ENCODE measurements around the gene PLEKHA3.

Gene PLEKHA3

GRCh38 chr2:178510384-178510783, 30.1 kb downstream of the PLEKHA3 start:
- H3K4me3 ChIP-seq (ENCODE audit: low read length) = no peak overlapping the region
- TF ChIP-seq CTCF (conservative IDR thresholded peaks at IDR 0.05; ENCODE audit: low read length) = no peak
- no peak for DNase-seq (ENCODE audit: low read depth)

- no peak for TF ChIP-seq CTCF (conservative IDR thresholded peaks at IDR 0.05; ENCODE audit: low read length)
- DNase-seq (ENCODE audit: low read depth) = peak; percentile 32
- H3K4me3 ChIP-seq (ENCODE audit: low read length) = no peak overlapping the region
These were observed 32.2 kb downstream of the PLEKHA3 start for GRCh38 chr2:178512484-178512883.

- DNase-seq (ENCODE audit: low read depth) = peak; percentile 44
These were observed 33.6 kb downstream of the PLEKHA3 start for GRCh38 chr2:178513876-178514275.

GRCh38 chr2:178514664-178515063, 34.4 kb downstream of the PLEKHA3 start:
- no peak for TF ChIP-seq CTCF (conservative IDR thresholded peaks at IDR 0.05; ENCODE audit: low read length)
- DNase-seq (ENCODE audit: low read depth) = peak; percentile 43

More at GRCh38 chr2:178513876-178514275, 33.6 kb downstream of the PLEKHA3 start:
- H3K4me3 ChIP-seq (ENCODE audit: low read length) = no peak overlapping the region
- TF ChIP-seq CTCF (conservative IDR thresholded peaks at IDR 0.05; ENCODE audit: low read length) = no peak

GRCh38 chr2:178517496-178517895, 37.2 kb downstream of the PLEKHA3 start:
- H3K4me3 ChIP-seq (ENCODE audit: low read length) = no peak overlapping the region
- DNase-seq (ENCODE audit: low read depth) = peak; percentile 80
- no peak for TF ChIP-seq CTCF (conservative IDR thresholded peaks at IDR 0.05; ENCODE audit: low read length)

More at GRCh38 chr2:178514664-178515063, 34.4 kb downstream of the PLEKHA3 start:
- no peak overlapping the region for H3K4me3 ChIP-seq (ENCODE audit: low read length)

- no peak for DNase-seq (ENCODE audit: low read depth)
- no peak overlapping the region for H3K4me3 ChIP-seq (ENCODE audit: low read length)
- TF ChIP-seq CTCF (conservative IDR thresholded peaks at IDR 0.05; ENCODE audit: low read length) = no peak
These were observed 41.3 kb downstream of the PLEKHA3 start for GRCh38 chr2:178521304-178522150.
